CD8-positive, alpha-beta memory T cell (primary cell): ENCODE data around the gene SCN3A. TPM values are rescaled to one million over a fixed set of nuclear protein-coding genes. Genes with fewer than 3 reads are reported as not detected.
A peak's percentile ranks its signal among the peaks of the same experiment; 100 is the strongest.

Experiments used
- CTCF ChIA-PET: fragments of 350-600 bp; sonication (Branson Sonifier 250); formaldehyde crosslinking; loops from one replicate; lab custom pipeline; 2021; ENCODE audit warnings: antibody characterized with exemption; lab: Charles Lee
- POLR2A ChIA-PET: fragments of 350-600 bp; sonication (Branson Sonifier 250); formaldehyde crosslinking; loops from one replicate; lab custom pipeline; 2021; ENCODE audit warnings: antibody characterized with exemption; lab: Charles Lee
- DNase-seq, 5 donors: peaks; one replicate each; pipeline versions ENCODE4 v3.0.0 to v3.0.0-alpha.2; 2020 to 2022; ENCODE audit warnings: mixed read lengths in 1 of 5
- H3K27ac ChIP-seq: one replicate; pipeline ENCODE4 v1.7.0; 2013; ENCODE audit warnings: low read depth, mild to moderate bottlenecking, low read length, moderate library complexity
- H3K27me3 ChIP-seq: 2 replicates; pipeline ENCODE4 v1.7.0; 2013; ENCODE audit warnings: low read length, mild to moderate bottlenecking; ENCODE audit not compliant: insufficient read depth, poor library complexity, severe bottlenecking
- H3K36me3 ChIP-seq: 2 replicates; pipeline ENCODE4 v1.7.0; 2013; ENCODE audit warnings: mild to moderate bottlenecking, low read length, moderate library complexity; ENCODE audit not compliant: insufficient read depth
- H3K4me1 ChIP-seq: 2 replicates; pipeline ENCODE4 v1.7.0; 2013; ENCODE audit warnings: mild to moderate bottlenecking, low read length, moderate library complexity; ENCODE audit not compliant: insufficient read depth
- H3K4me3 ChIP-seq: 2 replicates; pipeline ENCODE4 v1.7.0; 2013; ENCODE audit warnings: mild to moderate bottlenecking, low read length
- H3K9me3 ChIP-seq: 2 replicates; pipeline ENCODE4 v1.7.0; 2013; ENCODE audit warnings: mild to moderate bottlenecking, low read length
- H3K27ac Mint-ChIP-seq, 8 donors: one replicate each; pipeline ENCODE4 v1.8.0; 2020 to 2021; ENCODE audit warnings: mixed read lengths in 8 of 8, mild to moderate bottlenecking in 6 of 8, inconsistent platforms in 3 of 8, moderate library complexity in 3 of 8
- H3K27me3 Mint-ChIP-seq, 2 donors: one replicate each; pipeline ENCODE4 v1.8.0; 2020 to 2021; ENCODE audit warnings: mixed read lengths in 2 of 2, mild to moderate bottlenecking in 1 of 2, moderate library complexity in 1 of 2
- H3K36me3 Mint-ChIP-seq, 3 donors: one replicate each; pipeline ENCODE4 v1.8.0; 2020 to 2021; ENCODE audit warnings: mixed read lengths in 3 of 3, inconsistent platforms in 1 of 3, mild to moderate bottlenecking in 1 of 3
- H3K4me1 Mint-ChIP-seq, 3 donors: one replicate each; pipeline ENCODE4 v1.8.0; 2020 to 2021; ENCODE audit warnings: mixed read lengths in 3 of 3, inconsistent platforms in 1 of 3, mild to moderate bottlenecking in 1 of 3
- H3K4me3 Mint-ChIP-seq, 7 donors: one replicate each; pipeline ENCODE4 v1.8.0; 2020 to 2021; ENCODE audit warnings: mixed read lengths in 7 of 7, mild to moderate bottlenecking in 6 of 7, moderate library complexity in 4 of 7, inconsistent platforms in 2 of 7
- H3K9me3 Mint-ChIP-seq, 5 donors: one replicate each; pipeline ENCODE4 v1.8.0; 2020 to 2022; ENCODE audit warnings: mixed read lengths in 5 of 5, mild to moderate bottlenecking in 3 of 5, moderate library complexity in 2 of 5, inconsistent platforms in 1 of 5
- polyA plus RNA-seq: library from polyadenylated mRNA; unstranded; fragments of 300-500 nt; fragmentation: Illumina TruSeq; gene quantifications from one replicate; pipeline ENCODE4 v1.2.3, GENCODE V29; 2021
- total RNA-seq, 2 experiments: library from RNA; stranded (reverse); gene quantifications; one replicate each; pipeline ENCODE4 v1.2.3, GENCODE V29; 2021

The SCN3A gene
- total and polyA plus RNA-seq, 3 experiments from 2014 or later, result not detected

DNA sequence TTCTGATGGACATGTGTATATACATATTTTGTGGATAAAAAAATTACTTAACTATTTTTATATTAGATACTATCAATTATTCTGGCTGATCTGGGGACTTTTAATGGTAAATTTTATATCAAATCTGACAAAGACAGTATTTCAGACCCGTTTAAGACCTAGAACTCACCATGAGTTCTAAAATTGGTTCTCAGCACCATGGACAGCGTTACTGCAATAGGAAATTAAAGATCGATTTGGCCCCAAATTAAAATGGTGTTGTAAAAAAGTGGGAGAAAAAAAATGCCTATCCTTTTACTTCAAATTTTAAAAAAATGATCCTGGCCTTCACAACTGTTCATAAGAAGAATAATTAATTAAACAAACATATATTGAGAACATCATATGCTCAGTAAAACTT, 34.4 kb upstream of the SCN3A start:
- Histone ChIP-seq H3K4me3 (no peak overlapping the region), H3K27ac (no peak overlapping the region), H3K9me3 (no peaks in the 10 kb centered on the region), H3K27me3 (no peaks in the 10 kb centered on the region), H3K36me3 (no peaks in the 10 kb centered on the region), H3K4me1 (no peaks in the 10 kb centered on the region)
- Mint-ChIP-seq H3K4me3 (no peak overlapping the region), H3K4me1 (no peaks in the 10 kb centered on the region), H3K36me3 (no peaks in the 10 kb centered on the region), H3K27me3 (no peaks in the 10 kb centered on the region), H3K27ac (no peak overlapping the region), H3K9me3 (peaks cover 0 to 8% (median 0%) of the 10 kb centered on the region in 5 donors)
- no peak for DNase-seq
- ChIA-PET POLR2A (no interaction called here), CTCF (no interaction called here)

DNA sequence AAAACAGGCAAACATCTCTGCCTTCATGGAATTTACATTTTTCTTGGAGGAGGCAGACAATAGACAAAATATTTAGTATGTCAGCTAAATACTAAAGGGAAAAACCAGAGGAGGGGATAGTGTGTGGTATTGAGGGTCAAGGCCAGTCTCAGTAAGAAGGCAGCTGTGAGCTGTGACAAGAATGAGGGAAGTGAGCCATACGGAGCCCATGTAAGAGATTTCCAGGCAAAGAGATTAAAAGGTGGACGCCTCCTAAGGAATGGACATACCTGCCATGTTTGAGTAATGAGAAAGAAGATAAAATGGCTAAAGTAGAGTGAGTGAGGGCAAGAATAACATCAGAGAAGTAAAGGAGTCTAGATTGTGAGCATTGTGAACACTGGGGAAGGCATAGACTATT, 33.2 kb upstream of the SCN3A start:
- Histone ChIP-seq H3K4me1 (no peaks in the 10 kb centered on the region), H3K27me3 (no peaks in the 10 kb centered on the region), H3K27ac (no peak overlapping the region), H3K36me3 (no peaks in the 10 kb centered on the region), H3K9me3 (no peaks in the 10 kb centered on the region), H3K4me3 (no peak overlapping the region)
- Mint-ChIP-seq H3K4me1 (no peaks in the 10 kb centered on the region), H3K4me3 (no peak overlapping the region), H3K9me3 (peaks cover 0 to 8% (median 0%) of the 10 kb centered on the region in 5 donors), H3K36me3 (no peaks in the 10 kb centered on the region), H3K27ac (no peak overlapping the region), H3K27me3 (no peaks in the 10 kb centered on the region)
- ChIA-PET CTCF (no interaction called here), POLR2A (no interaction called here)
- no peak for DNase-seq

DNA sequence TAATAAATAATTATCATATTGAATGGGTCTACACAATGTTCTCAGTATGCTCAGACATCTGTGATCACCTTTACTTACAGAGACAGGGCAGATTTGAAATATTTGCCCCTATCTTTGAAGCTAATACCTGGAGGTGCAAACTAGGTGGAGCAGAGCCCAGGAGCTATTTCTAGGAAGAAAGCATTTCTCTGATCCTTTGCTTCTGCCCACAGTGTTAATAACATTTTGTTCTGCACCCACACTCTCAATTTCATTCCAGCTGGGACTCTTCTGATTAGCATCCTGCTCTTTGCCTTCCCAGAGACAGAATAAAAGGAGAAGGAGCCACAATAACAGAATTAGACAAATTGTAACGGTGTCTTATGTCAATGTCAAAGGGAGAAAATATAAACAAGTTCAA, 23.7 kb upstream of the SCN3A start:
- Mint-ChIP-seq H3K27ac (no peak overlapping the region), H3K36me3 (no peaks in the 10 kb centered on the region), H3K9me3 (no peaks in the 10 kb centered on the region), H3K27me3 (no peaks in the 10 kb centered on the region), H3K4me1 (no peaks in the 10 kb centered on the region), H3K4me3 (no peak overlapping the region)
- H3K27me3 ChIP-seq, result no peaks in the 10 kb centered on the region
- H3K4me1 ChIP-seq, result no peaks in the 10 kb centered on the region
- POLR2A ChIA-PET, result no interaction called here
- no peak for DNase-seq
- H3K4me3 ChIP-seq, result no peak overlapping the region
- H3K36me3 ChIP-seq, result no peaks in the 10 kb centered on the region
- no peak overlapping the region for H3K27ac ChIP-seq
- no peaks in the 10 kb centered on the region for H3K9me3 ChIP-seq
- CTCF ChIA-PET, result no interaction called here

DNA sequence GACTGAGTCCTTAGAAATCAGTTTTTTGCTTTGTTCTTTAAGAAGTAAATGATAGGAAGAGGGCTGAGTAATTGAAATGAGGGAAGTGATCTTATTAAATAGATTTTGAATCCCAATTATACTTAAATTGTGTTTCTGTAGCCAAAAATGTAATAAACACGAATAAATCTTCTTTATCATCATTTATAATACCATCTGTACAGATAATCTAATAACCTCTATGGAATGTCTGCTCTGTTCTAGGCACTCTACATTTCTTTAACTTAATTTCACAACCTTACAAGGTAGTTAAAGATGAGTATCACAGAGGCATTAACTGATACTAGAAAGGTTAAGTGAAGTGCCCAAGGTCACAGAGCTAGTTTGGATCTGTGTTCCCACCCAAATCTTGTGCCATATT, 21.1 kb upstream of the SCN3A start:
- POLR2A ChIA-PET, result no interaction called here

DNA sequence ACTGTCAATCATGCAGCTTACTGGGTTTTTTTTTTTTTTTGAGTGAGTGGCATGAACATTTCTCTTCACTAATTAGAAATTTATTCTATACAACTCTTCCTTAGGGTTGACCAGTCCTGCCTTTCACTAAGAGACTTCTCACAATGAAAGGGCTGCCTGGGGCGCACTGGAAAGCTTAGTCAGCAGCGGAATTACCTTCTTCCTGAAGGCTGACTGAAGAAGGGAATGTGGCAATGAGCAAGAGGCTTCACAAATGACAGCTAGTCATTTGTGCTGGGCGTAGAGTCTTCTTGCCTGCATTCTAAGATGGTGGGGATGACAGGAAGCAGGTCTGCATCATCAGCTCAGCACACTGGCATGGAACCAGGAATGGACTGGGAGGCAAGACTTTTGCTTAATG, 15.6 kb upstream of the SCN3A start:
- no peaks in the 10 kb centered on the region for H3K36me3 Mint-ChIP-seq
- H3K4me1 Mint-ChIP-seq, result no peaks in the 10 kb centered on the region
- H3K27me3 Mint-ChIP-seq, result no peaks in the 10 kb centered on the region
- H3K36me3 ChIP-seq, result no peaks in the 10 kb centered on the region
- ChIA-PET POLR2A (no interaction called here), CTCF (no interaction called here)
- no peak overlapping the region for H3K27ac Mint-ChIP-seq
- no peak overlapping the region for H3K27ac ChIP-seq
- no peak for DNase-seq
- H3K27me3 ChIP-seq, result no peaks in the 10 kb centered on the region
- peak overlapping the region in 1 of 7 donors; percentile 45 for H3K4me3 Mint-ChIP-seq
- no peak overlapping the region for H3K4me3 ChIP-seq
- peaks cover 0 to 2% (median 0%) of the 10 kb centered on the region in 5 donors for H3K9me3 Mint-ChIP-seq
- no peaks in the 10 kb centered on the region for H3K9me3 ChIP-seq
- H3K4me1 ChIP-seq, result no peaks in the 10 kb centered on the region

More for the DNA sequence above, 21.1 kb upstream of the SCN3A start:
- CTCF ChIA-PET, result no interaction called here
- Histone ChIP-seq H3K4me3 (no peak overlapping the region), H3K27ac (no peak overlapping the region), H3K27me3 (no peaks in the 10 kb centered on the region), H3K4me1 (no peaks in the 10 kb centered on the region), H3K9me3 (no peaks in the 10 kb centered on the region), H3K36me3 (no peaks in the 10 kb centered on the region)
- Mint-ChIP-seq H3K4me1 (no peaks in the 10 kb centered on the region), H3K4me3 (no peak overlapping the region), H3K36me3 (no peaks in the 10 kb centered on the region), H3K27ac (no peak overlapping the region), H3K9me3 (no peaks in the 10 kb centered on the region), H3K27me3 (no peaks in the 10 kb centered on the region)
- no peak for DNase-seq

DNA sequence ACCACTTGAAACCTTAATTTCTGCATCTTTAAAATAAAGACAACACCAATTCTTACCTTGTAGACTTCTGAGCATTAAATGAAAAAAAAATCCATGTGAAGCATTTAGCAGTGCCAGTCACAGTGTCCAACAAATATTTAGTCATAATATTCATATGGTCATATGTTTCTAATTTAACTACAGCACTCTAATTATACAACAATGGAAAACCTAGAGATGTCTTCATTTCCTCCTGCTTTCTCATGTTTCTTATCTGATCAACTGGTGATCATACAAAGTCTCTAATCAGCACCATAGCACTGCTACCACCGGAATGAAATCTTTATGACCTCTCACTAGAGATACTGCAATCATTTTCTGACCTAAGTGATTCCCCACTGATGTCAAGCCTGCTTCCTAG, 10.2 kb upstream of the SCN3A start:
- H3K36me3 Mint-ChIP-seq, result no peaks in the 10 kb centered on the region
- no peak for DNase-seq
- no peak overlapping the region for H3K27ac ChIP-seq
- no peaks in the 10 kb centered on the region for H3K4me1 ChIP-seq
- H3K4me1 Mint-ChIP-seq, result no peaks in the 10 kb centered on the region
- H3K4me3 ChIP-seq, result no peak overlapping the region
- H3K9me3 Mint-ChIP-seq, result peaks cover 0 to 2% (median 0%) of the 10 kb centered on the region in 5 donors
- H3K9me3 ChIP-seq, result no peaks in the 10 kb centered on the region
- POLR2A ChIA-PET, result no interaction called here
- H3K4me3 Mint-ChIP-seq, result no peak overlapping the region
- no peaks in the 10 kb centered on the region for H3K36me3 ChIP-seq
- H3K27me3 Mint-ChIP-seq, result no peaks in the 10 kb centered on the region
- CTCF ChIA-PET, result no interaction called here
- H3K27me3 ChIP-seq, result no peaks in the 10 kb centered on the region
- H3K27ac Mint-ChIP-seq, result no peak overlapping the region

DNA sequence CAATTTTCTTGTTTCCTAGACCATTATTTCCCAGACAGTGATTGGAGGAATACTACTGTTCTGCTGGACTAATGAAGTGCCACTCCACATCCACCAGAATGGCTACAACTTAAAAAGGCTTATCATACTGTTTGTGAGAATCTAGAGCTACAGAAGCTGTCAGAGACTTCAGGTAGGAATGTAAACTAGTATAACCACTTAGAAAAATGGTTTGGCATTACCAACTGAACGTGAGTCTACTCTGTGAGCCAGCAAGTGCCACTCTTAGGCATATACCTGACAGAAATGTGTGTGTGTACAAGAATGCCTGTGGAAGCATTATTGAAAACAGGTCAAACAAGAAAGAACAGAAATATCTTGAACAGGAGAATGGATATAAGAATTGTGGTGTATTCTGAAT, 4.2 kb upstream of the SCN3A start:
- Histone ChIP-seq H3K9me3 (no peaks in the 10 kb centered on the region), H3K4me3 (no peak overlapping the region), H3K4me1 (no peaks in the 10 kb centered on the region), H3K36me3 (no peaks in the 10 kb centered on the region), H3K27me3 (no peaks in the 10 kb centered on the region), H3K27ac (no peak overlapping the region)
- H3K27ac Mint-ChIP-seq, result no peak overlapping the region
- H3K36me3 Mint-ChIP-seq, result no peaks in the 10 kb centered on the region
- no peak for DNase-seq
- CTCF ChIA-PET, result no interaction called here
- H3K4me1 Mint-ChIP-seq, result peaks cover 0 to 4% (median 2%) of the 10 kb centered on the region in 3 donors
- H3K9me3 Mint-ChIP-seq, result no peaks in the 10 kb centered on the region
- H3K4me3 Mint-ChIP-seq, result no peak overlapping the region
- POLR2A ChIA-PET, result no interaction called here
- H3K27me3 Mint-ChIP-seq, result no peaks in the 10 kb centered on the region

DNA sequence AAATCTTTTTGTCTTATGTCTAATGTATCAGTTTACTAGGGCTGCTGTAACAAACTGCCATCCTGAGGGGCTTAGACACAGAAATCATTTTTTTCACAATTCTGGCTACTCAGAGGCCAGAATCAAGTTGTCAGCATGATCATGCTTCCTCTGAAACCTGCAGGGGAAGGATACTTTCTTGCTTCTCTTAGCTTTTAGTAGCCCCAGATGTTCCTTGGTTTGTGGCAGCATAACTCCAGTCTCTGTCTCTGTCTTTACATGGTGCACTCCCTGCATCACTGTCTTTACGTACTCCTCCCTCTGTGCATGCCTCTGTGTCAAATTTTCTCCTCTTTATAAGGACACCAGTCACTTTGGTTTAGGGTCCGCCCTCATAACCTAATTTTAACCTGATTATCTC, 2.0 kb upstream of the SCN3A start:
- Mint-ChIP-seq H3K27ac (no peak overlapping the region), H3K4me3 (no peak overlapping the region), H3K36me3 (no peaks in the 10 kb centered on the region), H3K9me3 (no peaks in the 10 kb centered on the region), H3K27me3 (no peaks in the 10 kb centered on the region), H3K4me1 (peaks cover 0 to 4% (median 2%) of the 10 kb centered on the region in 3 donors)
- H3K4me1 ChIP-seq, result no peaks in the 10 kb centered on the region
- H3K9me3 ChIP-seq, result no peaks in the 10 kb centered on the region
- no peaks in the 10 kb centered on the region for H3K27me3 ChIP-seq
- POLR2A ChIA-PET, result no interaction called here
- CTCF ChIA-PET, result no interaction called here
- H3K4me3 ChIP-seq, result no peak overlapping the region
- no peaks in the 10 kb centered on the region for H3K36me3 ChIP-seq
- DNase-seq, result no peak
- no peak overlapping the region for H3K27ac ChIP-seq

DNA sequence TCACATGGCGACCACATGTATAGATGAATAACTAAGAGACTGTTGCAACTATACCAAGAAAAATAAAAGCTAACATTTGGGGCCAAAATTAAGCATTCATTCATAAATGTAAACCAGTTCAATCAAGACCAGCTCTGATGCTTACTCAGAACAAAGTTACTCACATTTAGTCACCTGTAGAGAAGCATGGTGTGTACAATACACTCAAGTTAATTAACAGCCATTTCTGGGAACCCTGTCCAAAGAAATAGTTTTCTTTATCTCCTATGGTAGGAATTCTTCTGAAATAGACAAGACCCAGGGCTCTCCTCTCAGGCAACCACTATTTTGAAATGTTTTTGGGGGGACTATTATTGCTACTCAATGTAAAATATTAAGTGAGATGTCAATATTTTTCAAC, 1.6 kb downstream of the SCN3A start:
- Histone ChIP-seq H3K4me3 (no peak overlapping the region), H3K4me1 (no peaks in the 10 kb centered on the region), H3K27me3 (no peaks in the 10 kb centered on the region), H3K36me3 (no peaks in the 10 kb centered on the region), H3K9me3 (no peaks in the 10 kb centered on the region), H3K27ac (no peak overlapping the region)
- Mint-ChIP-seq H3K36me3 (no peaks in the 10 kb centered on the region), H3K4me1 (peaks cover 0 to 4% (median 2%) of the 10 kb centered on the region in 3 donors), H3K27me3 (peaks cover 0 to 2% of the 10 kb centered on the region in 2 donors), H3K4me3 (no peak overlapping the region), H3K9me3 (no peaks in the 10 kb centered on the region), H3K27ac (no peak overlapping the region)
- CTCF ChIA-PET, result no interaction called here
- no peak for DNase-seq
- POLR2A ChIA-PET, result no interaction called here
